ENCODE data around the gene LTK.

The LTK gene

GRCh38 chr15:41513506-41514227, at the start of gene LTK:
Gene LTK, minus strand, starts transcription at chr15:41513827. Its CDS starts 118 bp downstream, at chr15:41513709.
- DNase-seq = peak; percentile 32

GRCh38 chr15:41562784-41563198, 49.2 kb upstream of the LTK start:
- no peak for DNase-seq

- no peak for DNase-seq
These were observed 48.6 kb upstream of the LTK start for GRCh38 chr15:41562244-41562643.

GRCh38 chr15:41561777-41562145, 48.1 kb upstream of the LTK start:
- DNase-seq = no peak

- DNase-seq = no peak
These were observed 47.6 kb upstream of the LTK start for GRCh38 chr15:41561104-41561776.

GRCh38 chr15:41560572-41560874, 46.9 kb upstream of the LTK start:
- no peak for DNase-seq

GRCh38 chr15:41559239-41559782, 45.7 kb upstream of the LTK start:
- no peak for DNase-seq

- DNase-seq = peak; percentile 82
These were observed 45.0 kb upstream of the LTK start, which contains the start of gene TYRO3 for GRCh38 chr15:41558400-41559238. Gene TYRO3, plus strand, starts transcription at chr15:41559212. Its CDS starts 46 bp downstream, at chr15:41559258.

- peak; percentile 78 for DNase-seq
These were observed 44.2 kb upstream of the LTK start for GRCh38 chr15:41557673-41558399.

GRCh38 chr15:41556677-41557076, 43.0 kb upstream of the LTK start:
- no peak for DNase-seq

GRCh38 chr15:41554915-41555314, 41.3 kb upstream of the LTK start:
- DNase-seq = no peak

GRCh38 chr15:41554343-41554742, 40.7 kb upstream of the LTK start:
- DNase-seq = no peak

GRCh38 chr15:41553731-41554130, 40.1 kb upstream of the LTK start:
- DNase-seq = no peak

GRCh38 chr15:41550066-41550775, 36.6 kb upstream of the LTK start:
- no peak for DNase-seq

GRCh38 chr15:41546851-41547786, 33.5 kb upstream of the LTK start:
- DNase-seq = no peak

GRCh38 chr15:41545218-41545617, 31.6 kb upstream of the LTK start:
- DNase-seq = no peak

- DNase-seq = peak; percentile 27
These were observed 31.0 kb upstream of the LTK start for GRCh38 chr15:41544650-41545015.

GRCh38 chr15:41543521-41543870, 29.9 kb upstream of the LTK start:
- DNase-seq = no peak

- DNase-seq = no peak
These were observed 23.2 kb upstream of the LTK start for GRCh38 chr15:41536866-41537265.

- no peak for DNase-seq
These were observed 21.9 kb upstream of the LTK start for GRCh38 chr15:41535544-41535943.

GRCh38 chr15:41530363-41530956, 16.8 kb upstream of the LTK start:
- DNase-seq = no peak
